Limb (tissue), 2 donors: Measurements from ENCODE around the gene TMF1.

Source experiments
- DNase-seq, 2 donors: peaks; one replicate each; pipeline ENCODE4 v3.0.0-alpha.2; 2016; ENCODE audit errors: extremely low spot score in 2 of 2

TMF1 gene

GRCh38 chr3:69013253-69014021 lies 38.7 kb downstream of the TMF1 start, which contains the start of gene EOGT:
TSS of gene EOGT (minus strand) at chr3:69013684. CDS start at chr3:69009846, 3,838 bp downstream.
- DNase-seq = peak; percentile 68 to 92

GRCh38 chr3:69012800-69013252 lies 39.3 kb downstream of the TMF1 start:
- DNase-seq = peak in 1 of 2 donors; percentile 32

GRCh38 chr3:69012100-69012799 lies 39.9 kb downstream of the TMF1 start:
- DNase-seq = peak in 1 of 2 donors; percentile 47

GRCh38 chr3:69011096-69011730 lies 40.9 kb downstream of the TMF1 start:
- no peak for DNase-seq

- DNase-seq = peak in 1 of 2 donors; percentile 35
Observed at GRCh38 chr3:69009559-69010410, 42.3 kb downstream of the TMF1 start.

- DNase-seq = no peak
Observed at GRCh38 chr3:69008980-69009379, 43.2 kb downstream of the TMF1 start.

- no peak for DNase-seq
Observed at GRCh38 chr3:69005791-69006482, 46.2 kb downstream of the TMF1 start.

- peak in 1 of 2 donors; percentile 71 for DNase-seq
Observed at GRCh38 chr3:69005071-69005790, 46.9 kb downstream of the TMF1 start.

GRCh38 chr3:69004138-69004537 lies 48.0 kb downstream of the TMF1 start:
- DNase-seq = no peak

- no peak for DNase-seq
Observed at GRCh38 chr3:68999605-69000004, 52.5 kb downstream of the TMF1 start.

- no peak for DNase-seq
Observed at GRCh38 chr3:68999158-68999557, 53.0 kb downstream of the TMF1 start.

- no peak for DNase-seq
Observed at GRCh38 chr3:68997887-68998286, 54.2 kb downstream of the TMF1 start.

- DNase-seq = no peak
Observed at GRCh38 chr3:68996356-68996995, 55.7 kb downstream of the TMF1 start.

- no peak for DNase-seq
Observed at GRCh38 chr3:68988740-68989139, 63.4 kb downstream of the TMF1 start.

- no peak for DNase-seq
Observed at GRCh38 chr3:68987322-68987721, 64.8 kb downstream of the TMF1 start.

- no peak for DNase-seq
Observed at GRCh38 chr3:68986496-68987208, 65.5 kb downstream of the TMF1 start.

- DNase-seq = no peak
Observed at GRCh38 chr3:68985146-68985790, 66.9 kb downstream of the TMF1 start.

- DNase-seq = no peak
Observed at GRCh38 chr3:68984011-68984530, 68.1 kb downstream of the TMF1 start.
